GM18498 (cell line): ENCODE measurements around the gene STIM1.
"Not testable (repeated sequence)": the region's sequence is repeated elsewhere in the genome, so short reads cannot be mapped to it uniquely, and the experiment has no call there.

Experiments used
- ATAC-seq: cut with Tn5 transposase; IDR thresholded peaks from one replicate; pipeline ENCODE4 v1.9.1; 2021; ENCODE audit warnings: mild to moderate bottlenecking, moderate library complexity; ENCODE audit not compliant: unreplicated experiment

Gene STIM1

GRCh38 chr11:3970108-3970507 is 114.6 kb downstream of the STIM1 start:
- ATAC-seq: no peak

GRCh38 chr11:3971756-3972404 is 116.4 kb downstream of the STIM1 start:
- no peak for ATAC-seq

- ATAC-seq: no peak
Observed at GRCh38 chr11:3972431-3972830, 117.0 kb downstream of the STIM1 start.

- ATAC-seq: no peak
Observed at GRCh38 chr11:3977078-3977477, 121.6 kb downstream of the STIM1 start.

GRCh38 chr11:3981084-3981633 is 125.7 kb downstream of the STIM1 start:
- ATAC-seq: no peak

GRCh38 chr11:3982431-3982830 is 127.0 kb downstream of the STIM1 start:
- ATAC-seq: no peak

- no peak for ATAC-seq
Observed at GRCh38 chr11:3983101-3983500, 127.6 kb downstream of the STIM1 start.

GRCh38 chr11:3984896-3985295 is 129.4 kb downstream of the STIM1 start:
- ATAC-seq: no peak

- ATAC-seq: no peak
Observed at GRCh38 chr11:3985631-3986030, 130.2 kb downstream of the STIM1 start.

GRCh38 chr11:3986301-3986700 is 130.8 kb downstream of the STIM1 start:
- ATAC-seq: no peak

- ATAC-seq: no peak
Observed at GRCh38 chr11:3989276-3989920, 133.9 kb downstream of the STIM1 start.

- ATAC-seq: no peak
Observed at GRCh38 chr11:3989921-3990290, 134.4 kb downstream of the STIM1 start.

- no peak for ATAC-seq
Observed at GRCh38 chr11:3990406-3990805, 134.9 kb downstream of the STIM1 start.

- no peak for ATAC-seq
Observed at GRCh38 chr11:3992964-3993363, 137.5 kb downstream of the STIM1 start.

- no peak for ATAC-seq
Observed at GRCh38 chr11:3994030-3994640, 138.7 kb downstream of the STIM1 start.

- ATAC-seq: no peak
Observed at GRCh38 chr11:3995307-3995706, 139.8 kb downstream of the STIM1 start.

- ATAC-seq: no peak
Observed at GRCh38 chr11:3995949-3996554, 140.6 kb downstream of the STIM1 start.

- ATAC-seq: no peak
Observed at GRCh38 chr11:3996651-3997050, 141.2 kb downstream of the STIM1 start.

GRCh38 chr11:4004753-4005152 is 149.3 kb downstream of the STIM1 start:
- ATAC-seq: not testable (repeated sequence)

GRCh38 chr11:4006946-4007680 is 151.6 kb downstream of the STIM1 start:
- ATAC-seq: no peak

- ATAC-seq: no peak
Observed at GRCh38 chr11:4008116-4008515, 152.7 kb downstream of the STIM1 start.
